KOPT-K1 (cell line): ENCODE measurements around the gene GPR173.

ENCODE experiments used
- H3K27ac ChIP-seq: fragments of 200-600 bp; sonication (generic); 2 replicates; pipeline ENCODE4 v1.5.1; 2016; ENCODE audit warnings: antibody characterized with exemption, mild to moderate bottlenecking, low read depth, low read length; ENCODE audit not compliant: poor library complexity, severe bottlenecking
- H3K36me3 ChIP-seq: fragments of 200-600 bp; sonication (generic); 2 replicates; pipeline ENCODE4 v1.5.1; 2017; ENCODE audit warnings: antibody characterized with exemption, mild to moderate bottlenecking, low read length, moderate library complexity; ENCODE audit not compliant: insufficient read depth
- H3K9me3 ChIP-seq: fragments of 200-600 bp; sonication (generic); 2 replicates; pipeline ENCODE4 v1.5.1; 2017; ENCODE audit warnings: antibody characterized with exemption, low read length, mild to moderate bottlenecking; ENCODE audit not compliant: insufficient read depth, poor library complexity, severe bottlenecking

The GPR173 gene

DNA sequence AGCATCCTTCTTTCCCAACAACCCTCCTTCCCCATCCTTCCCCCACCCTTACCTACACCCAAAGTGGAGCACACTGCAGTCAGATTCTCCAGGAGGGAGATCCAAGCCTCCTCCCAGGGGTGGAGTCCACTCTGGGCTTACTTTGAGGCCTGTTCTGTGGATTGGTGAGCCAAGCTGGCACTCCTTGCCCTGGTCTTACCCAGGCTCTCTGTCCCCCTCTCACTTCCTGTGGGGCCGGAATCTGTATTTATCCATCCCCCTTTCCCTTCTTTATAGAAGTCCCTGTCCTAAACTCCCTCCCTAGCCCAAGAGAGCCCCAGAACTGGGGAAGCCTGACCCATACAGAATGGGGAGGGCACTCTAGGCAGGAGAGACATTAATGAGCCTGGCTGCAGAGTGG, 30.4 kb downstream of the GPR173 start:
- Histone ChIP-seq H3K27ac (no peak overlapping the region), H3K9me3 (no peaks in the 10 kb centered on the region), H3K36me3 (no peaks in the 10 kb centered on the region)

DNA sequence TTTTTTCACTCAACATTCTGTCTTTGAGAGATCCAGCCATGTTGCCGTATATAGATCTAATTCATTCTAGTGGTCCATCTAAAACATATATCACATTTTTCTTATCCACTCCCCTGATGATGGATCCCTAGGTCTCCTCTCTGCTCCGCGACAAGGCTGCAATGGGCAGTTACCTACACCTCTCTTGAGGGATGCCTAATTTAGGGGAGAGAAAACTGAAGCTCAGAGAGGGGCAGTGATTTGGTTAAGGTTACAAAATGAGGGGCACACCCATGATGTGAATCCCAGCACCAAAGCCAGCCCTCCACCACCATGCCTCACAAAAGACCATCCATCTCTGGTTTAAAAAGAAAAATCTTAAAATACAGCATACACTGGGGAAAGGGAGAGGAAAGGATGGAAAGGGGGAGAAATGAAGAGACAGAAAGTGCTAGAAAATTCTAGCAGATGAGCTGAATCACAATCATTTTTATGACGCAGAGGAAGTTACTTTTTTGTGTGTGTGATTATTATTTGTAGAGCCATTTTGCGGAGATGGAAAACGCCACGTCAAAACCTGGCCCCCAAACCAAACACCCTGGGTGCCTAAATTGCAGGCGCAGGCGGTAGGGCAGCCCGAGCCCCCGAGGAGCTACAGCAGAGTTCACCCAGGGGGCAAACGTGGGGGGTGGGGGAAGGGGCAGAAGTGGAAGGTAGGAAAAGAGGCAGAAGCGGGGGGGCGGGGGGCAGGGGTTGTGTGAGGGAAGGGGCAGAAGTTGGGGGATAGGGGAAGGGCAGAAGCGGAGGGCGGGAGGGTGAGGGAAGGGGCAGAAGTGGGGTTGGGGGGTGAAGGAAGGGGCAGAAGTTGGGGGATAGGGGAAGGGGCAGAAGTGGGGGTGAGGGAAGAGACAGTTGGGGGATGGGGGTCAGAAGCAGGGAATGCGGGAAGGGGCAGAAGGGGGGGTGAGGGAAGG, 32.3 kb downstream of the GPR173 start:
- no peaks in the 10 kb centered on the region for H3K9me3 ChIP-seq
- H3K27ac ChIP-seq: no peak overlapping the region
- peaks cover 13% of the 10 kb centered on the region for H3K36me3 ChIP-seq

DNA sequence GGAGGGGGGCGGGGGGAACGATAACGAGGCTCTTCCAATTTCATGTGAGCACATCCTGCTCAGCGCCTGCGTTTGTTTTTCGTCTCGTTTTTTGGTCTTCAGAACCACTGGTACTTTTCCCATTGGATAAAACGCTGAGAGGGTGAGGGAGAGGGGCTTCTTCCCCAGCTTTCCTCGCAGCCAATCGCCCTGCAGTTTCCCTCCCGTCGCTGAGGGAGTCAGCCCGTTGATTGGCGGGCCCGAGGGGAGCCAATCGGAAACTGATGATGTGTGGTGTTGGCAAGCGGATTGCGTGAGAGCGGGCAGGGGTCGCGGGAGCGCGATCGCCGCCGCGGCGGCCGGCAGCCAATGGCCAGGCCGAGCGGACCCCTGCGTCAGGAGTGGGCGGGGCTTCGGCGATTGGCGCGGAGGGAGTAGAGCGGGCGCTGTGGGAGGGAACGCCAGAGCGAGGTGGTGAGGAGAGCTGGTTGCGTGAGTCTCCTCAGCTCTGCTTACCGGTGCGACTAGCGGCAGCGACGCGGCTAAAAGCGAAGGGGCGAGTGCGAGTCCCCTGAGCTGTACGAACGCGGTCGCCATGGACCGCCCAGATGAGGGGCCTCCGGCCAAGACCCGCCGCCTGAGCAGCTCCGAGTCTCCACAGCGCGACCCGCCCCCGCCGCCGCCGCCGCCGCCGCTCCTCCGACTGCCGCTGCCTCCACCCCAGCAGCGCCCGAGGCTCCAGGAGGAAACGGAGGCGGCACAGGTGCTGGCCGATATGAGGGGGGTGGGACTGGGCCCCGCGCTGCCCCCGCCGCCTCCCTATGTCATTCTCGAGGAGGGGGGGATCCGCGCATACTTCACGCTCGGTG, 33.6 kb downstream of the GPR173 start, which contains the start of gene TSPYL2:
TSS of gene TSPYL2 (plus strand) at position 443 of the 848 bp plus-strand sequence. CDS start at position 575, 132 bp downstream.
- Histone ChIP-seq H3K27ac (peak within 1 kb of the TSS; percentile 48), H3K9me3 (no peaks in the 10 kb centered on the region), H3K36me3 (peaks cover 25% of the 10 kb centered on the region)

DNA sequence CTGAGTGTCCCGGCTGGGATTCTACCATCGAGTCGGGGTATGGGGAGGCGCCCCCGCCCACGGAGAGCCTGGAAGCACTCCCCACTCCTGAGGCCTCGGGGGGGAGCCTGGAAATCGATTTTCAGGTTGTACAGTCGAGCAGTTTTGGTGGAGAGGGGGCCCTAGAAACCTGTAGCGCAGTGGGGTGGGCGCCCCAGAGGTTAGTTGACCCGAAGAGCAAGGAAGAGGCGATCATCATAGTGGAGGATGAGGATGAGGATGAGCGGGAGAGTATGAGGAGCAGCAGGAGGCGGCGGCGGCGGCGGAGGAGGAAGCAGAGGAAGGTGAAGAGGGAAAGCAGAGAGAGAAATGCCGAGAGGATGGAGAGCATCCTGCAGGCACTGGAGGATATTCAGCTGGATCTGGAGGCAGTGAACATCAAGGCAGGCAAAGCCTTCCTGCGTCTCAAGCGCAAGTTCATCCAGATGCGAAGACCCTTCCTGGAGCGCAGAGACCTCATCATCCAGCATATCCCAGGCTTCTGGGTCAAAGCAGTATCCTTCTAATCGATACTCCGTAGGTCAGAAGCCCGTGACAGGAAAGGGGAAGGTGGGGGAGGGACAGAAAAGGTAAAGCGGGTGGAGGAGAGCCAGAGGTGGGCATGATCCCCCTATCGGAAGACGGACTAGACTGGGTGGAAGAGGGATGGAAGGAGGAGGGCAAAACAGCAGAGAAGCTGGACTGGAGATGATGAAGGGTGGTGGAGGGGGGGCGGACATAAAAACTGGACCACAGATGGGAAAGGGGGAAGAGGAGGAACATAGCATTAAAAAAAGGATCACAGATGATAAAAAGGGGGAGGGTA, 34.4 kb downstream of the GPR173 start:
- peak overlapping the region; percentile 48 for H3K27ac ChIP-seq
- H3K9me3 ChIP-seq: no peaks in the 10 kb centered on the region
- peaks cover 31% of the 10 kb centered on the region for H3K36me3 ChIP-seq

DNA sequence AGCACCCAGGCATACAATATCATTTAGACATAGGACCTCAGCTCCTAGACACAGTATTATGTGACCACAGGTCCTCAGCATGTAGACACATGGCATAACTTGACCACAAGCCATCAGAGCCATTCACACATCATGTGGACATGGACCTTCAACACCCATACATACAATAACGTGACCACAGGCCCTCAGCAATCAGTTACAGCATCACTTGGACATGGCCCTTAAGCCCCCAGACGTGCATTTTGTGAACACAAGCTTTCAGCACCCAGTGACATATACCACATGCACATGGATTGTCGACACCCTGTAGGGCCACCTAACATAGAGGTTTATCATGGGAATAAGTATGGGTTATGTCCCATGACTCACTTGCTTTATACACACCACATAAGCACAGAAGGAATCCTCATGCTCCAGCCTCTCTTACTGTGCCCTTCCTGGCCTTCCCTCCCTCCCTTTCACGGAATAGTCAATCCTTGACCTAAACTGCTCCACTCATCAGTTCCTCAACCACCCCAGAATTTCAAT, 35.5 kb downstream of the GPR173 start:
- Histone ChIP-seq H3K36me3 (peaks cover 31% of the 10 kb centered on the region), H3K27ac (no peak overlapping the region), H3K9me3 (no peaks in the 10 kb centered on the region)

DNA sequence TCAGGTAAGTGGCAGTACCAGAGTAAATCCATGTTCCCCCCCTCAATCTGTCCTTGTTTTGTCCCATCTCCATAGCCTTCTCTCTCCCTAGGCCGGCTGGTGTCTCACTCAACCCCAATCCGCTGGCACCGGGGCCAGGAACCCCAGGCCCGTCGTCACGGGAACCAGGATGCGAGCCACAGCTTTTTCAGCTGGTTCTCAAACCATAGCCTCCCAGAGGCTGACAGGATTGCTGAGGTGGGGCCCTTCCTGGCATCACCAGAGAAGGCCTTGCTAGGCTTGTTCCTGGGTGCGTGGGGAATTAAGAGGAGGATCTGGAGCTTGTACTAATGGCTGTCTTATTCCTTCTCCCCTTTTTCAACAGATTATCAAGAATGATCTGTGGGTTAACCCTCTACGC, 36.3 kb downstream of the GPR173 start:
- H3K9me3 ChIP-seq: no peaks in the 10 kb centered on the region
- H3K36me3 ChIP-seq: peaks cover 31% of the 10 kb centered on the region
- H3K27ac ChIP-seq: no peak overlapping the region

DNA sequence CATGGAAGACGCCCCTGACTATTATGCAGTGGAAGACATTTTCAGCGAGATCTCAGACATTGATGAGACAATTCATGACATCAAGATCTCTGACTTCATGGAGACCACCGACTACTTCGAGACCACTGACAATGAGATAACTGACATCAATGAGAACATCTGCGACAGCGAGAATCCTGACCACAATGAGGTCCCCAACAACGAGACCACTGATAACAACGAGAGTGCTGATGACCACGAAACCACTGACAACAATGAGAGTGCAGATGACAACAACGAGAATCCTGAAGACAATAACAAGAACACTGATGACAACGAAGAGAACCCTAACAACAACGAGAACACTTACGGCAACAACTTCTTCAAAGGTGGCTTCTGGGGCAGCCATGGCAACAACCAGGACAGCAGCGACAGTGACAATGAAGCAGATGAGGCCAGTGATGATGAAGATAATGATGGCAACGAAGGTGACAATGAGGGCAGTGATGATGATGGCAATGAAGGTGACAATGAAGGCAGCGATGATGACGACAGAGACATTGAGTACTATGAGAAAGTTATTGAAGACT, 37.2 kb downstream of the GPR173 start:
- no peak overlapping the region for H3K27ac ChIP-seq
- H3K36me3 ChIP-seq: peaks cover 31% of the 10 kb centered on the region
- no peaks in the 10 kb centered on the region for H3K9me3 ChIP-seq

DNA sequence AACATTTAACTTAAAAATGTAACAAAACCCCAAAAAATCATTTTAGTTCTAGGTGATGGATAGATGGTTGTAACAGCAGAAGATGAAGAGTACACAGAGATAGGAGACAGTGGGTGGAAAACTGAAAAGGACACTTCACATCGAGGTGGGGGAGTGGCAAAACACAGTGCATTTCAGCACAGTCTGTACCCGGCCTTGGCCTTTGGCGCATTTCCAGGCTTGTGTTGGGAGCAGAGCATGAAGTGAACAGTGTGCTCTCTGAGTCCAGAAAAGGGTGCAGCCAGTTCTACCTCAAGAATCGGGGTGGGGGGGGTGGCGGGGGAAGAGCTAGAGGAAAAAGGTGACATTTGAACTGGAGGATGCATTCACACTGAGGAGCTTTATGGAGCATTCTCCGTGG, 37.9 kb downstream of the GPR173 start:
- Histone ChIP-seq H3K9me3 (no peaks in the 10 kb centered on the region), H3K36me3 (peaks cover 31% of the 10 kb centered on the region), H3K27ac (no peak overlapping the region)

DNA sequence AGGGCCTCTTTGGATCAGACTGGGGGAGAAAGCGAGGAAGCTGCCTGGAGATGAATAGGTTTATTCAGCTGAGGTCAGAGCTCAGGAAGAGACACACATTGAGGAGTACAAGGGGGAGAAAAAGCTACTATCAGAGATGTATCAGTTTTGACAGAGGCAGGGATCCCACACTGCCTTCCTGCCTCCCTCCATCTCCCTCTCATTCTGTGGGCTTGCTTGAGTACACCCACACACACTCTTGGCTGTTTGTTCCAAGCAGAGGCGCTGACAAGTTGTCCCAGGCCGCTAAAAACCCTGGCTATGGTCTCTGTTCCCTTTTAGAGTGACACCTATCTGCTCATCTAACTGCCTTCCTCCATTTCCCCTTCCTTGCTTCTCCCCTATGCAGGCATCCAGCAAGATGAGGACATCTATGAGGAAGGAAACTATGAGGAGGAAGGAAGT, 38.8 kb downstream of the GPR173 start:
- Histone ChIP-seq H3K36me3 (peaks cover 31% of the 10 kb centered on the region), H3K27ac (no peak overlapping the region), H3K9me3 (no peaks in the 10 kb centered on the region)

DNA sequence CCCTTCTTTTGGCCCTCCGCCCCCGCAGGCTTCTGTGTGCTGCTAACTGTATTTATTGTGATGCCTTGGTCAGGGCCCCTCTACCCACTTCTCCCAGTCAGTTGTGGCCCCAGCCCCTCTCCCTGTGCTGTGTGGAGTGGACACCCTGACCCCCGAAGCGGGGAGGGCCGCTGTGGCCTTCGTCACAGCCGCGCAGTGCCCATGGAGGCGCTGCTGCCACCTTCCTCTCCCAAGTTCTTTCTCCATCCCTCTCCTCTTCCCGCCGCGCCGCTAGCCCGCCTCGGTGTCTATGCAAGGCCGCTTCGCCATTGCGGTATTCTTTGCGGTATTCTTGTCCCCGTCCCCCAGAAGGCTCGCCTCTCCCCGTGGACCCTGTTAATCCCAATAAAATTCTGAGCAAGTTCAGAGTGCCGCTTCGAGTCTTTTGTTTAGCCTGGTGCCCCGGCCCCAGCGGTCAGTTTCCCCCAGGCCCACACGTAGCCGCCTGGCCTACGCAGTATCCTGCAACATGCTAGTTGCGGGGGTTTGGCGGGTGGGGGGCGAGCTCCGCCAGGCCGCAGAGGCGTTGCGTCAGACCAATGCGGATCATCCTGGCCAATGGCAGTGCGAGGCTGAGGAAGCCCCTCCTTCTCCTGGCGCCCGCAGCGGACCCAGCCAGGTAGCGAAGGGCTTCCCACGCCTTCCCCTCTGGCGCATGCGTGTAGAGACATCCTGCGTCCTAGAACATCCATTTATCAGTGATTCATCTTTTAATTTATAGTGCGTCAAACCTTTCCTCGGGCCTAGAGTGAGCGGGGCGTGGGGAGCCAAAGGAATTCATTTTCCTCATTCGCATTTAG, 39.8 kb downstream of the GPR173 start:
- Histone ChIP-seq H3K9me3 (no peaks in the 10 kb centered on the region), H3K27ac (no peak overlapping the region), H3K36me3 (peaks cover 31% of the 10 kb centered on the region)

DNA sequence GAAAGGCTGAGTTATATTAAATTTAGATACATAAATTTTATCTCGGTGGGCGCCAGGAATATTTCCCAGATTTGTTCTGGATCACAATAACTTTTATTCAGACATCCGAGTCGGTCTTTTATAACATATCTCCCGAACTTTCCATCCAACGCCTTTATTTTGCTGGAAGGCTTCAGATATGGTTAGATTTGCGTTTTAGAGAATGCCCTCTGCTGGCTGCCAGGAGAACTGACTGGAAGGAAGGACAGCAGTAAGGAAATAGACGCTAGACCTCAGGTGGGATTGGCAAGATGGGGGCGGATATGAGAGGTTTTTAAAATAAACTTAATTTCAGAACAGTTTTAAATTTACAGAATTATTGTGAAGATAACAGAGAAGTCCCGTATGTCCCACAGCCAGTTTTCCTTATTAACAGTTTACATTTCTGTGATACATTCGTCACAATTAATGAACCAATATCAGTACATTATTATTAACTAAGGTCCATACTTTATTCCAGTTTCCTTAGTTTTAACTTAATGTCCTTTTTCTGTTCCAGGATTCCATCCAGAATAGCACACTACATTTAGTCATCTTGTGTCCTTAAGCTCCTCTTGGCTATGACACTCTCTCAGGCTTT, 40.7 kb downstream of the GPR173 start:
- Histone ChIP-seq H3K27ac (no peak overlapping the region), H3K9me3 (no peaks in the 10 kb centered on the region), H3K36me3 (peaks cover 31% of the 10 kb centered on the region)

DNA sequence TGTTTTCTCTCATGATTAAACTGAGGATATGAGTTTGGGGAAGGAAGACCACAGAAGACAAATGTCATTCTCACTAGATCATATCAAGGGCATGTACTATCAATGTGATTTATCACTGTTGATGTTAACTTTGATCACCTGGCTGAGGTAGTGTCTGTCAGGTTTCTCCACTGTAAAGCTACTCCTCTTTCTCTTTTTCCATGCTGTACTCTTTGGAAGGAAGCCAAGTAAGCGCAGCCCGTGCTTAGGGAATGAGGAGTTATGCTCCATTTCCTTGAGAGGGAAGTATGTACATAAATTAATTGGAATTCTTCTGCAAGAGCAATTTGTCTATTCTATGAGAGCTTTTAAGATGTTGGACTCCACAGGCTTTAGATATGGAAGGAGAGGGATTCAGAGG, 41.3 kb downstream of the GPR173 start:
- Histone ChIP-seq H3K36me3 (peaks cover 28% of the 10 kb centered on the region), H3K27ac (no peak overlapping the region), H3K9me3 (no peaks in the 10 kb centered on the region)

DNA sequence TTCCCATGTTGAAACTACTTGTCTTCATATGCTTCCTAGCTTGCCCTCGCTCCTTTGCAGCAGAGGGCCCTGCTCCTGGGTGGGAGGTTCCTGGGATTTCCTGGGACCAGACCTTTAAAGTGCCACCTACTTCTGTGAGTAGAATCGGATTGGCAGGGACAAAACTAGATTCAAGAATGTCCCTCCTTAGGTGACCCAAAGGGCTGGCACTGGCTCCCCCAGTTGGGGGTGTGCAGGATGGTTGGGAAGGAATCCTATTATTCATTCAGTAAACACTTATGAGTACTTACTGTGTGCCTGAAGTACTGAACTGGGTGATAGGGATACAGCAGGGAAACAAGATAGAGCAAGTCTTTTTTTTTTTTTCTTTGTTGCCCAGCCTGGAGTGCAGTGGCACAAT, 42.8 kb downstream of the GPR173 start:
- H3K27ac ChIP-seq: no peak overlapping the region
- H3K9me3 ChIP-seq: no peaks in the 10 kb centered on the region
- H3K36me3 ChIP-seq: peaks cover 14% of the 10 kb centered on the region
